Fibroblast of lung (primary cell): ENCODE measurements around the gene GPC6.

Experiments used
- CTCF ChIP-seq, 2 donors: IDR thresholded peaks in 1 of 2; conservative IDR thresholded peaks in 1 of 2; 1 replicate in 1 of 2; 2 replicates in 1 of 2; pipeline ENCODE4 v1.5.1; 2011 to 2012; ENCODE audit warnings: low read length in 2 of 2, control low read depth in 1 of 2, inconsistent platforms in 1 of 2, low read depth in 1 of 2, mild to moderate bottlenecking in 1 of 2
- EZH2 ChIP-seq: IDR thresholded peaks from 2 replicates; pipeline ENCODE4 v1.5.1; 2012; ENCODE audit warnings: low read length, control low read depth, mild to moderate bottlenecking; ENCODE audit errors: missing control alignments

- TF ChIP-seq CTCF (conservative IDR thresholded peaks at IDR 0.05 in 1 of 2, IDR thresholded peaks at IDR 0.05 in 1 of 2; ENCODE audit: low read depth in 1 of 2, low read length in 2 of 2) (no peak), EZH2 (no peak)
Measured at GRCh38 chr13:93477238-93477637, 250.6 kb downstream of the GPC6 start.
